Motor neuron (in vitro differentiated cells): ENCODE measurements around the gene MX1. TPM values are rescaled to one million over a fixed set of nuclear protein-coding genes. Genes with fewer than 3 reads are reported as not detected.

Experiments
- ATAC-seq, 8 experiments: fragments of 200-7000 bp; cut with Tn5 transposase; replicated peaks in 6 of 8; 2 replicates each; pipeline ENCODE4 v1.8.0; 2021; ENCODE audit warnings: mild to moderate bottlenecking in 8 of 8, moderate library complexity in 8 of 8
- H3K27ac ChIP-seq, 2 donors: fragments of 250-450 bp; sonication (Bioruptor Pico); 2 replicates each; pipeline ENCODE4 v1.9.0; 2021; ENCODE audit warnings: antibody characterized with exemption in 2 of 2, mild to moderate bottlenecking in 2 of 2, moderate library complexity in 1 of 2
- H3K4me1 ChIP-seq, 2 donors: fragments of 250-450 bp; sonication (Bioruptor Pico); replicated peaks in 1 of 2; 2 replicates each; pipeline ENCODE4 v1.6.1; 2021; ENCODE audit warnings: antibody characterized with exemption in 2 of 2, mild to moderate bottlenecking in 2 of 2, moderate library complexity in 1 of 2
- H3K4me3 ChIP-seq, 5 donors: fragments of 250-450 bp; sonication (Bioruptor Pico); 2 replicates each; pipeline ENCODE4 v1.9.0; 2021; ENCODE audit warnings: antibody characterized with exemption in 5 of 5, mild to moderate bottlenecking in 5 of 5, moderate library complexity in 4 of 5
- WGBS, 10 experiments: fragments of 450-650 bp; shearing (Covaris generic); methylation state at CpG; one replicate each; pipeline ENCODE4 v1.0.0; 2022; 5-methylcytosine and 5-hydroxymethylcytosine counted together
- in situ Hi-C, 9 experiments: fragments of 400-800 bp; cut with MboI; loops; one replicate each; pipeline ENCODE4 v1.15.0; 2021; ENCODE audit warnings: low sequenced_read_pairs in 9 of 9, low pct_unique_long_range_greater_than_20kb in 2 of 9; ENCODE audit not compliant: unreplicated experiment in 9 of 9
- total RNA-seq, 8 experiments: library from RNA; unstranded; fragments of 300-600 nt; gene quantifications; 2 replicates each; pipeline versions ENCODE4 v1.2.3 to v1.2.4, GENCODE V29; 2022

The MX1 gene
- total RNA-seq, 8 experiments from 2014 or later = 0.49 to 162 (median 2.5) TPM

GRCh38 chr21:41442481-41443186 lies 16.6 kb downstream of the MX1 start:
- ATAC-seq = no peak
- no peaks in the 10 kb centered on the region for H3K4me1 ChIP-seq
- WGBS, 10 experiments = 50 to 100% (median 92%) methylated on average over 1 to 2 of the region's 2 CpGs; no CpG with 5 or more reads in 2 of the 10 experiments
- no peak overlapping the region for H3K27ac ChIP-seq
- no peak overlapping the region for H3K4me3 ChIP-seq
- in situ Hi-C loops = no loop called here

DNA sequence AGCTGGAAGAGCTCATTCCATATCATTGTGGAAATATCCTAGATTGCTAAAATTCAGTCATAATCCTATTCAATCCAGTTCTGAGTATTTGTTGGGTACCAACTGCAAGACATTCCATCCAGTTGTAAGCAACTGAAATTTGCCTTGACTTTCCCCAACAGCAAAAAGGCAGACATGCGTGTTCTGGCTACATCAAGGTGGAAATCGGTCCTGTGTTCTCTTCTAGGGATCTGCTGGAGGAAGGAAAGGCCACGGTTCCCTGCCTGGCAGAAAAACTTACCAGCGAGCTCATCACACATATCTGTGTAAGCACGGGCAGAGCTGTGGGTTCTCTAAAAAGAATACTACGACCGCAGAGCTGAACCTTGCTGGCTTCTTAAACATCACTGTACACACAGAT lies 17.5 kb downstream of the MX1 start:
- in situ Hi-C loops = no loop called here
- WGBS, 10 experiments = 80 to 90% (median 84%) methylated on average over 2 to 7 of the region's 7 CpGs; no CpG with 5 or more reads in 5 of the 10 experiments
- Histone ChIP-seq H3K27ac (no peak overlapping the region), H3K4me1 (no peaks in the 10 kb centered on the region), H3K4me3 (no peak overlapping the region)
- ATAC-seq = no peak

- in situ Hi-C loops = no loop called here
- no peak overlapping the region for H3K27ac ChIP-seq
- no peak overlapping the region for H3K4me3 ChIP-seq
- 53 to 100% (median 92%) methylated on average over 3 to 13 of the region's 13 CpGs; no CpG with 5 or more reads in 2 of the 10 experiments for WGBS, 10 experiments
- no peak for ATAC-seq
- H3K4me1 ChIP-seq = no peaks in the 10 kb centered on the region
Measured at GRCh38 chr21:41444703-41445464, 18.8 kb downstream of the MX1 start.

DNA sequence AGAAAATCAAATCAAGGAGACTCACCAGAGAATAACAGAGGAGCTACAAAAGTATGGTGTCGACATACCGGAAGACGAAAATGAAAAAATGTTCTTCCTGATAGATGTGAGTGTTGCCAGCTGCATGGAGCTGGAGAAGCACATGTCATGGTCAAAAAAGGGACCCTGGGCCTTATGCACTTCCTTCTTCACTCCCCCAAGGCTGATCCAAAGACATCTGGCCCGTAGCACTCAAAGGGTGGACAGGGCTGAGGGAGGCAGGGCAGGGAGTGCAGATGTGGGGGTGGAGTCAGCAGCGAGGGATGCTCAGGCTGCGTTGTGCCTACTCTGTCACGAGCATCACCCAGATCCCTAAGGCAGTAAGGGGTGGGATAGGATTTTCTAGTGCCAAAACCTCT lies 19.4 kb downstream of the MX1 start:
- in situ Hi-C loops = no loop called here
- ATAC-seq = peak in 2 of 8 experiments; percentile 41 to 42
- WGBS, 10 experiments = 45 to 100% (median 75%) methylated on average over 2 to 6 of the region's 7 CpGs; no CpG with 5 or more reads in 3 of the 10 experiments

GRCh38 chr21:41446586-41446985 lies 20.5 kb downstream of the MX1 start:
- in situ Hi-C loops = no loop called here
- no peak for ATAC-seq
- WGBS, 10 experiments = 55 to 100% (median 87%) methylated on average over 2 to 4 of the region's 4 CpGs; no CpG with 5 or more reads in 1 of the 10 experiments
- H3K4me1 ChIP-seq = no peaks in the 10 kb centered on the region
- no peak overlapping the region for H3K4me3 ChIP-seq
- H3K27ac ChIP-seq = no peak overlapping the region

More for the DNA sequence above, 19.4 kb downstream of the MX1 start:
- no peaks in the 10 kb centered on the region for H3K4me1 ChIP-seq
- H3K4me3 ChIP-seq = no peak overlapping the region
- H3K27ac ChIP-seq = no peak overlapping the region

GRCh38 chr21:41447356-41447755 lies 21.3 kb downstream of the MX1 start:
- Histone ChIP-seq H3K4me3 (no peak overlapping the region), H3K4me1 (no peaks in the 10 kb centered on the region), H3K27ac (no peak overlapping the region)
- in situ Hi-C loops = no loop called here
- 17 to 100% (median 85%) methylated on average over 1 to 2 of the region's 3 CpGs; no CpG with 5 or more reads in 4 of the 10 experiments for WGBS, 10 experiments
- no peak for ATAC-seq

DNA sequence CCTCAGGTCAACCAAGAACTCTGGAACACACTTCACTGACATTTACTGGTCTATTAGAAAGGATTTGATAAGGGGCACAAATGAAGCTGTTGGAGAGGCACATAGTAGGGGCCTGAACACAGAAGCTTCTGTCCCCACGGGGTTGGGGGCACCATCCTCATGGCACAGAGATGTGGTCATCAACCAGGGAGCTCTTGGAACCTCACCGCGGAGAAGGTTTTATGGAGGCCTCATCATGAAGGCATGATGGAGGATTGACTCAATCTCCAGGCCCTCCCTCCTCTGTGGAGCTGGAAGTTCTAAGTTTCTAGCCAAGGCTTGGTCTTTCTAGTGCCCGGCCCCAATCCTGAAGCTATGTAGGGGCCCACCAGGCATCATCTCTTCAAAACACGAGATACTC lies 23.6 kb downstream of the MX1 start:
- H3K4me1 ChIP-seq = no peaks in the 10 kb centered on the region
- no peak for ATAC-seq
- H3K27ac ChIP-seq = no peak overlapping the region
- H3K4me3 ChIP-seq = no peak overlapping the region
- 33 to 83% (median 75%) methylated on average over 1 to 3 of the region's 5 CpGs; no CpG with 5 or more reads in 3 of the 10 experiments for WGBS, 10 experiments
- in situ Hi-C loops = loop anchor here in 1 of 9 experiments (25.0 kb wide), 1 partner anchor 162 kb away; no protein-coding TSS in a partner anchor

GRCh38 chr21:41451753-41452676 lies 26.0 kb downstream of the MX1 start:
- WGBS, 10 experiments = 47 to 97% (median 89%) methylated on average over 2 to 8 of the region's 16 CpGs
- Histone ChIP-seq H3K4me3 (no peak overlapping the region), H3K4me1 (no peaks in the 10 kb centered on the region), H3K27ac (no peak overlapping the region)
- in situ Hi-C loops = loop anchor here in 1 of 9 experiments (25.0 kb wide), 1 partner anchor 165 kb away; no protein-coding TSS in a partner anchor
- no peak for ATAC-seq

DNA sequence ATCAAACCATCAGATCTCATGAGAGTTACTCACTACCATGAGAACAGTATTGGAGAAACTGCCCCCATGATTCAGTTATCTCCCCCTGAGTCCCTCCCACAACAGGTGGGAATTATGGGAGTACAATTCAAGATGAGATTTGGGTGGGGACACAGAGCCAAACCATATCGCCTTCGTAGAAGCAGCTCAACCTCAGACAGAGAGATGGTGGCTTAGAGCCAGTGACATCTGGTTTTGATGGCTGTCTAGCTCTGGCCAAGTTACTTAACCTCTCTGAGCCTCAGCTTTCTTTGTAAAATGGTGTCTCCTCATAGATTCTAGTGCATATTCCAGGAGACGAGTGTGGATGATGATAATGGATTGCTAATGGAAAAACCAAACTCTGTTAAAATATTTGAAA lies 27.2 kb downstream of the MX1 start:
- 13 to 100% (median 80%) methylated on average over 1 to 3 of the region's 3 CpGs; no CpG with 5 or more reads in 3 of the 10 experiments for WGBS, 10 experiments
- no peak for ATAC-seq
- Histone ChIP-seq H3K27ac (no peak overlapping the region), H3K4me1 (no peaks in the 10 kb centered on the region), H3K4me3 (no peak overlapping the region)
- in situ Hi-C loops = loop anchor here in 1 of 9 experiments (25.0 kb wide), 1 partner anchor 166 kb away; no protein-coding TSS in a partner anchor

DNA sequence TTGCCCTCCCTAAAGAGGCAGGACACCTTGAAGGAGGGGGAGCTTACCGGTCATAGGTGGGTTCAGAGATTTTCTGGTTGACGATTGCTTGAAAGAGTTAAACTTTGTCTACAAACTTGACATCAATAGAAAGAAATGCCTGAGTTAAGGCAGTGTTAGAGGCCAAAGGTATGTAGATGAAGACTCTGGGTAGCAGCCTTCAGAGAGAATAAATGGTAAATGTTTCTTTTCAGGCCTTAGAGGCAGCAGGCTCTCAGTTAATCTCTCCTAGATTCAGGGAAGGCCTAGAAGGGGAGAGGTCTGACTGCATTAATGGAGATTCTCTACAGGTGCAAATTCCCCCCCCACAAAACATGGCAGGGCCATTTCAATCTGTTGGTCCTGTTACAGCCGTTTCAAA lies 27.7 kb downstream of the MX1 start:
- Histone ChIP-seq H3K4me1 (no peaks in the 10 kb centered on the region), H3K4me3 (no peak overlapping the region), H3K27ac (no peak overlapping the region)
- no peak for ATAC-seq
- in situ Hi-C loops = loop anchor here in 1 of 9 experiments (25.0 kb wide), 1 partner anchor 166 kb away; no protein-coding TSS in a partner anchor
- 20 to 100% (median 83%) methylated on average over 1 to 3 of the region's 3 CpGs; no CpG with 5 or more reads in 3 of the 10 experiments for WGBS, 10 experiments

DNA sequence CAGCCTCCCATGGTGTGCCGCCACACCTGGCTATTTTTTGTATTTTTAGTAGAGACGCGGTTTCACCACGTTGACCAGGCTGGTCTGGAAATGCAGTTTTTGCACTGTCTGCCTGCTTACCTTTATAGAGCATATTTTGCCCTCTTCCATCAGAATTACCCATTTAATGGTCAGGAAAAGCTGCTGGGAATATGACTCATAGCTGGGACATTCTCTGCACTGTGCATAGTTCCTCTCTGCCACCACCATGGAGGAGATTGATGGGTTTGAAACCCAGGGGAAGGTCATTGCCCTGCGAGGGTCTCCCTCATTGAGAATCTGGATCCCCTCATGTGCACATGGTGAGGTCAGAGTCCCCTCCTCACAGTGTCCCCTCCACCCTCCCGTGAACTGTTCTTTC lies 32.1 kb downstream of the MX1 start:
- WGBS, 10 experiments = 56 to 90% (median 63%) methylated on average over 1 to 4 of the region's 6 CpGs; no CpG with 5 or more reads in 5 of the 10 experiments
- in situ Hi-C loops = loop anchor here in 1 of 9 experiments (25.0 kb wide), 1 partner anchor 171 kb away; no protein-coding TSS in a partner anchor
- Histone ChIP-seq H3K27ac (no peak overlapping the region), H3K4me3 (no peak overlapping the region), H3K4me1 (no peaks in the 10 kb centered on the region)
- peak in 3 of 8 experiments; percentile 15 to 32 (median 26) for ATAC-seq

GRCh38 chr21:41458559-41458958 lies 32.5 kb downstream of the MX1 start:
- Histone ChIP-seq H3K27ac (no peak overlapping the region), H3K4me1 (no peaks in the 10 kb centered on the region), H3K4me3 (no peak overlapping the region)
- ATAC-seq = peak in 2 of 8 experiments; percentile 12 to 20
- in situ Hi-C loops = loop anchor here in 1 of 9 experiments (25.0 kb wide), 1 partner anchor 171 kb away; no protein-coding TSS in a partner anchor
- WGBS, 10 experiments = 75 to 90% (median 86%) methylated on average over 2 to 10 of the region's 22 CpGs; no CpG with 5 or more reads in 4 of the 10 experiments
